NB4 (cell line): Measurements from ENCODE around the gene SPACDR.

ENCODE experiments used
- CTCF ChIP-seq: IDR thresholded peaks from one replicate; pipeline ENCODE4 v1.5.1; 2012; ENCODE audit warnings: low read depth, low read length
- MAX ChIP-seq: IDR thresholded peaks from 2 replicates; pipeline ENCODE4 v1.6.1; 2011; ENCODE audit warnings: low read depth, low read length
- POLR2A ChIP-seq: IDR thresholded peaks from 2 replicates; pipeline ENCODE4 v1.6.1; 2011; ENCODE audit warnings: mild to moderate bottlenecking; ENCODE audit not compliant: insufficient read length; ENCODE audit errors: extremely low read depth

GRCh38 chr7:100433592-100434296, 30.3 kb downstream of the SPACDR start:
- TF ChIP-seq CTCF, result no peak
- no peak for TF ChIP-seq MAX
- peak; percentile 5 for TF ChIP-seq POLR2A
